Smooth muscle cell (in vitro differentiated cells): ENCODE results near the gene AHRR. TPM values are rescaled to one million over a fixed set of nuclear protein-coding genes. Genes with fewer than 3 reads are reported as not detected.

ENCODE experiments used
- DNase-seq: peaks from one replicate; lab custom pipeline; 2025; ENCODE audit not compliant: unreplicated experiment; lab: John Stamatoyannopoulos, UW
- H2AFZ ChIP-seq: fragments of 200-600 bp; sonication (generic); 2 replicates; pipeline ENCODE4 v1.6.0; 2016; ENCODE audit warnings: antibody characterized with exemption, low read depth, mild to moderate bottlenecking
- H3F3A ChIP-seq: fragments of 200-600 bp; sonication (generic); 2 replicates; pipeline ENCODE4 v1.6.0; 2017; ENCODE audit warnings: antibody characterized with exemption, low read depth
- H3K27ac ChIP-seq: fragments of 200-600 bp; sonication (generic); 2 replicates; pipeline ENCODE4 v1.5.1; 2016; ENCODE audit warnings: low read depth, mild to moderate bottlenecking
- H3K27me3 ChIP-seq: fragments of 200-600 bp; sonication (generic); 2 replicates; pipeline ENCODE4 v1.6.1; 2016; ENCODE audit warnings: low read depth, mild to moderate bottlenecking
- H3K36me3 ChIP-seq: fragments of 200-600 bp; sonication (generic); 2 replicates; pipeline ENCODE4 v1.5.1; 2016; ENCODE audit warnings: low read depth
- H3K4me1 ChIP-seq: fragments of 200-600 bp; sonication (generic); 2 replicates; pipeline ENCODE4 v1.5.1; 2016; ENCODE audit warnings: low read depth
- H3K4me2 ChIP-seq: fragments of 200-600 bp; sonication (generic); 2 replicates; pipeline ENCODE4 v1.6.0; 2016; ENCODE audit warnings: mild to moderate bottlenecking
- H3K4me3 ChIP-seq: fragments of 200-600 bp; sonication (generic); 2 replicates; pipeline ENCODE4 v1.5.1; 2016; ENCODE audit warnings: mild to moderate bottlenecking
- H3K79me2 ChIP-seq: fragments of 200-600 bp; sonication (generic); 2 replicates; pipeline ENCODE4 v1.6.0; 2016; ENCODE audit warnings: low read depth, mild to moderate bottlenecking
- H3K9ac ChIP-seq: fragments of 200-600 bp; sonication (generic); 2 replicates; pipeline ENCODE4 v1.6.0; 2016; ENCODE audit warnings: low read depth
- H3K9me3 ChIP-seq: fragments of 200-600 bp; sonication (generic); replicated peaks from 2 replicates; pipeline ENCODE4 v1.5.1; 2016; ENCODE audit warnings: low read depth
- H4K20me1 ChIP-seq: fragments of 200-600 bp; sonication (generic); 2 replicates; pipeline ENCODE4 v1.6.0; 2016; ENCODE audit warnings: low read depth
- CTCF ChIP-seq: fragments of 200-600 bp; sonication (generic); IDR thresholded peaks from 2 replicates; pipeline ENCODE4 v1.5.1; 2017; ENCODE audit warnings: borderline replicate concordance, mild to moderate bottlenecking, antibody characterized with exemption; ENCODE audit not compliant: insufficient read depth, poor library complexity, severe bottlenecking
- WGBS: methylation state at CpG from one replicate; pipeline ENCODE4 v1.1.7; 2016; ENCODE audit warnings: low lambda C conversion rate; 5-methylcytosine and 5-hydroxymethylcytosine counted together
- polyA plus RNA-seq: library from polyadenylated mRNA; unstranded; fragments of >200 nt; fragmentation: Nextera tagmentation; extraction: Ambion mirVana; gene quantifications from 2 replicates; pipeline ENCODE4 v1.2.1, GENCODE V29; 2016
- total RNA-seq: library from RNA; depleted of rRNA; stranded (reverse); fragments of >200 nt; gene quantifications from 2 replicates; pipeline ENCODE4 v1.2.3, GENCODE V29; 2014

The AHRR gene
- total and polyA plus RNA-seq, 2 experiments from 2014 or later: 14.4 to 18.2 TPM

GRCh38 chr5:378301-378891 lies 56.9 kb downstream of the AHRR start:
- H3K4me2 ChIP-seq: peak overlapping the region; percentile 52
- peaks cover 16% of the 10 kb centered on the region for H3K4me1 ChIP-seq
- H2AFZ ChIP-seq: no peak overlapping the region
- 45% methylated on average over 8 of the region's 8 CpGs for WGBS
- H3K27ac ChIP-seq: peak overlapping the region; percentile 96
- no peak overlapping the region for H3K4me3 ChIP-seq
- no peaks in the 10 kb centered on the region for H3K36me3 ChIP-seq
- no peak for DNase-seq
- H4K20me1 ChIP-seq: no peaks in the 10 kb centered on the region
- peaks cover 18% of the 10 kb centered on the region for H3K79me2 ChIP-seq
- TF ChIP-seq CTCF: no peak
- H3F3A ChIP-seq: peaks cover 7% of the 10 kb centered on the region
- no peaks in the 10 kb centered on the region for H3K27me3 ChIP-seq
- H3K9me3 ChIP-seq: peaks cover 8% of the 10 kb centered on the region
- peak overlapping the region; percentile 75 for H3K9ac ChIP-seq

- peaks cover 20% of the 10 kb centered on the region for H3K79me2 ChIP-seq
- no peaks in the 10 kb centered on the region for H4K20me1 ChIP-seq
- DNase-seq: no peak
- H3K36me3 ChIP-seq: no peaks in the 10 kb centered on the region
- H3K4me1 ChIP-seq: peaks cover 14% of the 10 kb centered on the region
- H3K4me2 ChIP-seq: peak overlapping the region; percentile 52
- no peak overlapping the region for H2AFZ ChIP-seq
- H3K27me3 ChIP-seq: no peaks in the 10 kb centered on the region
- no peak overlapping the region for H3K4me3 ChIP-seq
- H3F3A ChIP-seq: peaks cover 7% of the 10 kb centered on the region
- peaks cover 8% of the 10 kb centered on the region for H3K9me3 ChIP-seq
- WGBS: 74% methylated on average over 16 of the region's 16 CpGs
- peak overlapping the region; percentile 96 for H3K27ac ChIP-seq
- H3K9ac ChIP-seq: peak overlapping the region; percentile 75
- TF ChIP-seq CTCF: no peak
These were observed 57.6 kb downstream of the AHRR start for GRCh38 chr5:378976-379742.

- Histone ChIP-seq H3K4me2 (peak overlapping the region; percentile 52), H3F3A (peaks cover 9% of the 10 kb centered on the region), H3K4me3 (no peak overlapping the region), H3K79me2 (peaks cover 25% of the 10 kb centered on the region), H3K4me1 (peaks cover 14% of the 10 kb centered on the region), H3K9me3 (peaks cover 12% of the 10 kb centered on the region), H3K36me3 (peaks cover 10% of the 10 kb centered on the region), H3K27ac (peak overlapping the region; percentile 96), H2AFZ (no peak overlapping the region), H3K27me3 (no peaks in the 10 kb centered on the region), H3K9ac (peak overlapping the region; percentile 75), H4K20me1 (no peaks in the 10 kb centered on the region)
- DNase-seq: no peak
- WGBS: 89% methylated on average over 2 of the region's 2 CpGs
- TF ChIP-seq CTCF: no peak
These were observed 59.3 kb downstream of the AHRR start for GRCh38 chr5:380701-381309.
